ENCODE results near the gene CAB39. TPM values are rescaled to one million over a fixed set of nuclear protein-coding genes. Genes with fewer than 3 reads are reported as not detected.

The CAB39 gene
- total and polyA plus RNA-seq, 2 of the 8 experiments (the other 6 are each of a cell fraction or from before 2014, with no cell fraction given) = 16.4 to 50.5 TPM

GRCh38 chr2:230815088-230815487 lies 102.4 kb downstream of the CAB39 start (continued):
- TF ChIP-seq CHD7 (IDR thresholded peaks at IDR 0.05; ENCODE audit: insufficient replicate concordance, low read length) (no peak), ZNF274 (IDR thresholded peaks at IDR 0.05; ENCODE audit: borderline replicate concordance, extremely low read depth, low read length) (no peak), ATF3 (IDR thresholded peaks at IDR 0.05; ENCODE audit: insufficient read depth, low read depth, low read length) (no peak), SIRT6 (IDR thresholded peaks at IDR 0.05; ENCODE audit: low read length) (no peak), CTBP2 (IDR thresholded peaks at IDR 0.05; ENCODE audit: borderline replicate concordance, insufficient read depth, insufficient read length, low read length) (no peak), HDAC2 (IDR thresholded peaks at IDR 0.05; ENCODE audit: borderline replicate concordance in 1 of 2, low read depth in 2 of 2, low read length in 2 of 2) (no peak), BRCA1 (IDR thresholded peaks at IDR 0.05; ENCODE audit: low read depth, low read length) (no peak), KDM4A (IDR thresholded peaks at IDR 0.05; ENCODE audit: low read depth, low read length, severe bottlenecking) (no peak), EZH2 (IDR thresholded peaks at IDR 0.05; ENCODE audit: low read depth, low read length, severe bottlenecking) (no peak)

All from H1 (cell line).